Measurements from ENCODE around the gene RGPD6.
"Not testable (repeated sequence)": the region's sequence is repeated elsewhere in the genome, so short reads cannot be mapped to it uniquely, and the experiment has no call there.

DNA sequence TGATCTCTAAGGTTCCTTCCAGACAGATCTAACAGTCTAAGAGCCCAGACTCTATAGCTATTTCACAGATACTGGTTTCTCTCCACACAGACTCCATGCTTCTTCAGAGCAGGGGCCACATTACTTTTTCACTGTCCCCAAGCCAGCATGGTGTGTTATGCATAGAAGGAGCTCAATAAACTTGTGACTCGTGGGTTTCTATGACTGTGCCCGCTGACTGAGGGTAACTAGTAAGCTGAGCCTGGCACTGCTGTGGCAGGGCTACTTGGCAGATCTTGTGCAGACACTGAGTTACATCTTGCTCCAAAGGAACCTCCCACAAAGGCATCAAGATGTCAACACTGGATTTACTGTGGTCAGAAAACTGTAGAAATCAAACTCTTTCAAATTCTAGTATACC, 15.0 kb upstream of the RGPD6 start:
- not testable (repeated sequence) for TF ChIP-seq ZNF639 (tag by site-specific recombination; IDR thresholded peaks at IDR 0.05); ZNF324 (tag by site-specific recombination; IDR thresholded peaks at IDR 0.05); ZBTB8A (tag by site-specific recombination; IDR thresholded peaks at IDR 0.05); ZNF792 (tag by site-specific recombination; IDR thresholded peaks at IDR 0.05); KLF9 (tag by site-specific recombination; IDR thresholded peaks at IDR 0.05; ENCODE audit: low read depth); CTCF (tag by site-specific recombination; IDR thresholded peaks at IDR 0.05); PRDM1 (tag by site-specific recombination; IDR thresholded peaks at IDR 0.05)
- TF ChIP-seq, protein P1, sequence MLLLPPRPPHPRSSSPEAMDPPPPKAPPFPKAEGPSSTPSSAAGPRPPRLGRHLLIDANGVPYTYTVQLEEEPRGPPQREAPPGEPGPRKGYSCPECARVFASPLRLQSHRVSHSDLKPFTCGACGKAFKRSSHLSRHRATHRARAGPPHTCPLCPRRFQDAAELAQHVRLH (tag by site-specific recombination; IDR thresholded peaks at IDR 0.05), result not testable (repeated sequence)
- TF ChIP-seq, protein P2, sequence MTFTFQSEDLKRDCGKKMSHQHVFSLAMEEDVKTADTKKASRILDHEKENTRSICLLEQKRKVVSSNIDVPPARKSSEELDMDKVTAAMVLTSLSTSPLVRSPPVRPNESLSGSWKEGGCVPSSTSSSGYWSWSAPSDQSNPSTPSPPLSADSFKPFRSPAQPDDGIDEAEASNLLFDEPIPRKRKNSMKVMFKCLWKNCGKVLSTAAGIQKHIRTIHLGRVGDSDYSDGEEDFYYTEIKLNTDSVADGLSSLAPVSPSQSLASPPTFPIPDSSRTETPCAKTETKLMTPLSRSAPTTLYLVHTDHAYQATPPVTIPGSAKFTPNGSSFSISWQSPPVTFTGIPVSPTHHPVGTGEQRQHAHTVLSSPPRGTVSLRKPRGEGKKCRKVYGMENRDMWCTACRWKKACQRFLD (tag by site-specific recombination; IDR thresholded peaks at IDR 0.05), result not testable (repeated sequence)
